Measurements from ENCODE around the gene ERICH6. TPM values are rescaled to one million over a fixed set of nuclear protein-coding genes. Genes with fewer than 3 reads are reported as not detected.

ERICH6 gene
- total RNA-seq, 1 donor from 2014 or later = 0.40 TPM

DNA sequence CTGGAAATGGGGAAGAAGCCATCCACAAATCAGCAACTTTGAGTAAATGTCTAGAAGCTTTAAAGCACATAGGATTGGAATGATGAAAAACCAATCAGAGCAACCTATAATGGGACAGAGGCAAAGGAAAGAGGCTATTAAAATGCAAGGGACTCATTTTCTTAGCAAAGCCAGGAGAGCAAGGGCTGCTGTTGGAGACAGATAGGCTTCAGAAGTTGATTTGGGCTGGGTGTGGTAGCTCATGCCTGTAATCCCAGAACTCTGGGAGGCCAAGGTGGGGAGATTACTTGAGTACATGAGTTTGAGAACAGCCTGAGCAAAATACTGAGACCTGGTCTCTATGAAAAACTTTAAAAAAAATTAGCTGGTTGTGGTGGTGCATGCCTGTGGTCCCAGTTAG, 16.1 kb downstream of the ERICH6 start:
- DNase-seq (ENCODE audit: low read depth, low spot score) = no peak
- Mint-ChIP-seq H3K4me1 (no peaks in the 10 kb centered on the region), H3K4me3 (no peak overlapping the region), H3K27me3 (ENCODE audit: low read depth) (no peaks in the 10 kb centered on the region), H3K27ac (ENCODE audit: unreplicated experiment) (no peak overlapping the region), H3K9me3 (peaks cover 3% of the 10 kb centered on the region), H3K36me3 (ENCODE audit: low read depth) (no peaks in the 10 kb centered on the region)
- TF ChIP-seq, protein P1, sequence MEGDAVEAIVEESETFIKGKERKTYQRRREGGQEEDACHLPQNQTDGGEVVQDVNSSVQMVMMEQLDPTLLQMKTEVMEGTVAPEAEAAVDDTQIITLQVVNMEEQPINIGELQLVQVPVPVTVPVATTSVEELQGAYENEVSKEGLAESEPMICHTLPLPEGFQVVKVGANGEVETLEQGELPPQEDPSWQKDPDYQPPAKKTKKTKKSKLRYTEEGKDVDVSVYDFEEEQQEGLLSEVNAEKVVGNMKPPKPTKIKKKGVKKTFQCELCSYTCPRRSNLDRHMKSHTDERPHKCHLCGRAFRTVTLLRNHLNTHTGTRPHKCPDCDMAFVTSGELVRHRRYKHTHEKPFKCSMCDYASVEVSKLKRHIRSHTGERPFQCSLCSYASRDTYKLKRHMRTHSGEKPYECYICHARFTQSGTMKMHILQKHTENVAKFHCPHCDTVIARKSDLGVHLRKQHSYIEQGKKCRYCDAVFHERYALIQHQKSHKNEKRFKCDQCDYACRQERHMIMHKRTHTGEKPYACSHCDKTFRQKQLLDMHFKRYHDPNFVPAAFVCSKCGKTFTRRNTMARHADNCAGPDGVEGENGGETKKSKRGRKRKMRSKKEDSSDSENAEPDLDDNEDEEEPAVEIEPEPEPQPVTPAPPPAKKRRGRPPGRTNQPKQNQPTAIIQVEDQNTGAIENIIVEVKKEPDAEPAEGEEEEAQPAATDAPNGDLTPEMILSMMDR (conservative IDR thresholded peaks at IDR 0.05) = no peak

DNA sequence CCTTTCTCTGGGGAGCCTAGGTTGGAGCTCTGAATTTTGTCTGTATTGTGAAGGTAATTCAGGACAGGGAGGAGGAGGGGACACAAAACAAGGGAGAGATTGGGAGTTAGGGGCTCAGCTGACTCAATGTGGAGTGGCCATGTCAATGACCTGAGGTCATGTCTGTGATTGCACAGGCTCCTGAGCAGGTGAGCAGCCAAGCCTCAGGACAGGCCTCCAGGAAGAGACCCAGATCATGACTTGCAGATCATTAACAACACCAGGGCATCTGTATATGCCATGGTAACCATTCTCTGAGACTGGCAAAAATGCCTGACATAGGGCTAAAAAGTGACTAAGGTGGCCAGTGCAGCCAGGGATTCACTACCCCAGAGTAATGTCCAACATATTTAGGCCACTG, 20.9 kb downstream of the ERICH6 start:
- TF ChIP-seq, protein P1 (conservative IDR thresholded peaks at IDR 0.05) = no peak
- H3K4me1 Mint-ChIP-seq = no peaks in the 10 kb centered on the region
- H3K36me3 Mint-ChIP-seq (ENCODE audit: low read depth) = no peaks in the 10 kb centered on the region
- no peaks in the 10 kb centered on the region for H3K27me3 Mint-ChIP-seq (ENCODE audit: low read depth)
- peaks cover 3% of the 10 kb centered on the region for H3K9me3 Mint-ChIP-seq
- H3K27ac Mint-ChIP-seq (ENCODE audit: unreplicated experiment) = no peak overlapping the region
- H3K4me3 Mint-ChIP-seq = no peak overlapping the region
- DNase-seq (ENCODE audit: low read depth, low spot score) = no peak

DNA sequence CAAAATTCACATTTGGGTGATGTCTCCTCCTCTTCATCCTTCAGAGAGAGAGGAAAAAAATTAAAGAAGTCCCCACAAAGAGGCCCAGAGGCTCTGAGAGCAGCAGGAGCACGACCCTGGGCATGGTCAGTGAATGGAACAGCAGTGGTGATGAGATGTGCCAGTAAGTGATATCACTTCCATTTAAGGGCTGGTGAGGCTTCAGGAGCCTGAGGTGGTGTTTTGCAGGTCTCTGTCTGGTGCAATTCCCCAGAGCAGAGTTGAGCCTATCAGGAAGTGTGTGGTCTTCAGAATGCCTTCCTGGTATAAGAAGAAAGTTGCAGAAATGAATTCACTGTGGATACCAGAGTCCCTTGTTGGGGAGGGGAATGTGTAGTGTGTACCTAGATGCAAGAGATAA, 21.4 kb downstream of the ERICH6 start:
- no peak for DNase-seq (ENCODE audit: low read depth, low spot score)
- no peaks in the 10 kb centered on the region for H3K27me3 Mint-ChIP-seq (ENCODE audit: low read depth)
- H3K4me3 Mint-ChIP-seq = no peak overlapping the region
- no peaks in the 10 kb centered on the region for H3K4me1 Mint-ChIP-seq
- H3K36me3 Mint-ChIP-seq (ENCODE audit: low read depth) = no peaks in the 10 kb centered on the region
- TF ChIP-seq, protein P1 (conservative IDR thresholded peaks at IDR 0.05) = no peak
- H3K9me3 Mint-ChIP-seq = peaks cover 3% of the 10 kb centered on the region
- H3K27ac Mint-ChIP-seq (ENCODE audit: unreplicated experiment) = no peak overlapping the region

DNA sequence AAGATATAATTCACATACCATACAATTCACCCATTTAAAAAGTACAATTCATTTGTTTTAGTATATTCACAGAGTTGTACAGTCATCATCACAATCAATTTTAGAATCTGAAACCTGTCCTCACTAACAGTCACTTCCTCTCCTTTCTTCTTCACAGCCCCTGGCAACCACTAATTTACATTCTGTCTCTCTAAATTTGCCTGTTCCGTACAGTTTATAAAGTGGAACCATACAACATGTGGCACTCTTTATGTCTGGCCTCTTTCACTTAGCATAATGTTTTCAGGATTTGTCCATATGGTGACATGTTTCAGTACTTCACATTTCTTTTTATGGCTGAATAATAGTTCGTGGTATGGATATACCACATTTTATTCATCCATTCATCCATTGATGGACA, 22.7 kb downstream of the ERICH6 start:
- TF ChIP-seq, protein P1 (conservative IDR thresholded peaks at IDR 0.05) = no peak
- H3K27me3 Mint-ChIP-seq (ENCODE audit: low read depth) = no peaks in the 10 kb centered on the region

DNA sequence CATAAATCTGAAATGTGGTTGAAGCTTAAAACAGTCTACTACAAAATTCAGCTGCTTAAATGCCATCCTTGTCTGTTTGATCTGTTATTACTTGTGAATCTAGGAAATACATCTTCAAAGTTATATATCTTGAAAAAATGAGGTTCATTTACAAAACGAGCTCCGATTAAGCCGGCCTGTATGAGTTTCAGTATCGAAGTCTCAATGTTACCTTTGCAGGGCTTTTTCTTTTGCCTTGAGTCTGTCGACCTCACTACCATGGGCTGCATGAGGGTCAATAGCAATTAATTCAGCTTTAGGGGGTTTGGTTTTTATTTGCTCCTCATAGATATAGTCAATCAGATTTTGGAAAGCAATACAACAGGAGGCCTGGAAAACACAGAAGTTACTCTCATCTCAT, 23.2 kb downstream of the ERICH6 start:
- peaks cover 8% of the 10 kb centered on the region for H3K9me3 Mint-ChIP-seq
- TF ChIP-seq, protein P1 (conservative IDR thresholded peaks at IDR 0.05) = no peak
- H3K4me1 Mint-ChIP-seq = no peaks in the 10 kb centered on the region
- no peak for DNase-seq (ENCODE audit: low read depth, low spot score)
- H3K27ac Mint-ChIP-seq (ENCODE audit: unreplicated experiment) = no peak overlapping the region
- H3K36me3 Mint-ChIP-seq (ENCODE audit: low read depth) = no peaks in the 10 kb centered on the region
- no peaks in the 10 kb centered on the region for H3K27me3 Mint-ChIP-seq (ENCODE audit: low read depth)
- no peak overlapping the region for H3K4me3 Mint-ChIP-seq

More for the DNA sequence above, 22.7 kb downstream of the ERICH6 start:
- H3K9me3 Mint-ChIP-seq = peaks cover 3% of the 10 kb centered on the region
- H3K4me3 Mint-ChIP-seq = no peak overlapping the region
- no peak overlapping the region for H3K27ac Mint-ChIP-seq (ENCODE audit: unreplicated experiment)
- no peaks in the 10 kb centered on the region for H3K36me3 Mint-ChIP-seq (ENCODE audit: low read depth)
- H3K4me1 Mint-ChIP-seq = no peaks in the 10 kb centered on the region
- no peak for DNase-seq (ENCODE audit: low read depth, low spot score)

DNA sequence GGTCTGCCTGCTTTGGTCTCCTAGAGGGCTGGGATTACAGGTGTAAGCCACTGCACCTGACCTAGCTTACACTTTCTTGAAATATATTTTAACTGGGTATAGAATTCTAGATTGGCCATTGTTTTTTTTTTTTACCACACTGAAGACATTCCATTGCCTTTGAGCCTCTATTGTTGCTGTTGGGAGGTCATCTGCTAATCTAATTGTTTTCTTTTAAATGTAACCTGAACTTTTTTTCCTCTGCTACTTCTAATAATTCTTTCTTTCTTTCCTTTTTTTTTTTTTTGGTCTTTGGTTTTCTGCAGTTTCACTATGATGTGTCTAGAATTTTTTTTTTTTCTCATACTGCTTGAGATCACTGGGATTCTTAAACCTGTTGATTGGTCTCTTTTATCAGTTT, 28.1 kb downstream of the ERICH6 start:
- peaks cover 3% of the 10 kb centered on the region for H3K27me3 Mint-ChIP-seq (ENCODE audit: low read depth)
- H3K4me1 Mint-ChIP-seq = no peaks in the 10 kb centered on the region
- DNase-seq (ENCODE audit: low read depth, low spot score) = no peak
- H3K36me3 Mint-ChIP-seq (ENCODE audit: low read depth) = no peaks in the 10 kb centered on the region
- no peak overlapping the region for H3K4me3 Mint-ChIP-seq
- H3K27ac Mint-ChIP-seq (ENCODE audit: unreplicated experiment) = no peak overlapping the region
- peaks cover 10% of the 10 kb centered on the region for H3K9me3 Mint-ChIP-seq
- TF ChIP-seq, protein P1 (conservative IDR thresholded peaks at IDR 0.05) = no peak

All from neural crest cell (in vitro differentiated cells).